GM19463 (cell line): Measurements from ENCODE around the gene KCNV2.

Experiments used
- ATAC-seq: cut with Tn5 transposase; IDR thresholded peaks from one replicate; pipeline ENCODE4 v1.9.1; 2021; ENCODE audit warnings: mild to moderate bottlenecking, moderate library complexity; ENCODE audit not compliant: unreplicated experiment

KCNV2 gene

DNA sequence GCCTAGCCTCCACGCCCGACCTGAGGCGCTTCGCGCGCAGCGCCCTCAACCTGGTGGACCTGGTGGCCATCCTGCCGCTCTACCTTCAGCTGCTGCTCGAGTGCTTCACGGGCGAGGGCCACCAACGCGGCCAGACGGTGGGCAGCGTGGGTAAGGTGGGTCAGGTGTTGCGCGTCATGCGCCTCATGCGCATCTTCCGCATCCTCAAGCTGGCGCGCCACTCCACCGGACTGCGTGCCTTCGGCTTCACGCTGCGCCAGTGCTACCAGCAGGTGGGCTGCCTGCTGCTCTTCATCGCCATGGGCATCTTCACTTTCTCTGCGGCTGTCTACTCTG lies 1.4 kb downstream of the KCNV2 start:
- no peak for ATAC-seq

- ATAC-seq: no peak
Measured at GRCh38 chr9:2720179-2720654, 2.9 kb downstream of the KCNV2 start.

DNA sequence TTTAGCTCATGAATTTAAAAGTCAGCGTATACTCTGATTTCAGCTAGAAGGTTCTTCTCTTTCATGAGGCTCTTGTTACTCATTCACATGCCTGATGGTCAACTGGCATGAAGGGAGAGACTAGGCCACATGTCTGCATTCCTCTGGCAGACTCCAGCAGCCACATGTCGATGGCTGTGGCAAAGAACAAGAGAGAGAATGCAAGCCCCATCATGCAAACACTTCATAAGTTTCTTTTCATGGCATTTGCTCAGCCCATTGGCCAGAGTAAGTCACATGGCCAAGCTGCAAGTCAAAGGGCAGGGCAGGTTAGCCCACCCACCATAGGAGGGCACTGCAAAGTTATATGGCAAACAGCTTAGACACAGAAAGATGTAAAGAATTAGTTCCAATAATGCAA lies 5.4 kb downstream of the KCNV2 start:
- no peak for ATAC-seq

- ATAC-seq: no peak
Measured at GRCh38 chr9:2723376-2724065, 6.2 kb downstream of the KCNV2 start.

DNA sequence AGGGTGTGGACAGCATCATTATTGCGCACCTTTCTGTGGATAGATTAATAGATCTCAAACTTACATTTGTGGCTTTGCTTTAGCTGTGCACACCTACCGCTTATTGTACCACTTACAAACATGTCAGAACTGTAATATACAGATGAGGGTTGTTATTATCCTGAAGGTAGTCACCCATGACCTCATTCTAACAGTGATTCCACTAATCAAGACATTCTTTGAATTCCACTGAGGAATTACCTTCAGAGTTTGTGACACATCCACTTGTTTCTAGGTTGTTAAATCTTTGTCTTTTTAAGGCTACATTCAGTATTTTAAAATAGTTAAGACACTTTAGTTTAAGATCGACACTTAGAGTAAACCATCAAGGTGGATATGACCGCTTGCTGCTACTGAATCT lies 7.8 kb downstream of the KCNV2 start:
- no peak for ATAC-seq

DNA sequence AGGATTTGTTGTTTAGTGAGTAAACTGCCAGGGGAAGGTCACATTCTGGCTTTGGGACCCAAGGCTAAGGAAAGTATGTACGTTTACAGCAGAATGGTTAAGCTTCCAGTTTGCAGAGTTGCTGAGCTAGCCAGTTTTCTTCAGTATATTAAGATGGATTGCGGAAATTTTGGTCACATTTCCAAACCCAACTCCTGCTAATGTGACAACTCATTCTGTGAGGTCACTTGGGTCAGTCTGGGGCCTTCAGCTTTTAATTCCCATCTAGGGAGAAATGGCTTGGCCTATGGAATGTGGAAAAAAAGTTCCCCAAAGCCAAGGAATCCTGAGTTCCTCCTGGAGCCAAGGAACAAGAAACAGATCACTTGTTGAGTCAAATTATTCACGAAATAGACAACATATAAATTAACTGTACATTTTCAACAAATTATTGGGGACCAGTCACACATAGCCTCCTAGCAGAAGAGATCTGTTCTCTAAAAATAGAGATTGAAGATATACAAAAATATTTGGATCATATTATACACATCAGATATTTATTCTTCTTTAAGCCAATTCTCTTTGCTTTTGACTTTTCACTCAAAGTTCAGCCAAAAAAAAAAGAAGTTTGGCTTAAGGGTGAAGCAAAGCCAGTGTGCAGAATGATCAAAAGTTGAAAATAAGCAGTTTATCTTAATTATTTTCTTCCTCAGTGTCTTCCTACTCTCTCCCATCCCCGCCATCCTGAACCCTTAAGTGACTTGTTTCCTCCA lies 8.8 kb downstream of the KCNV2 start:
- no peak for ATAC-seq

GRCh38 chr9:2726650-2727340 lies 9.5 kb downstream of the KCNV2 start:
- no peak for ATAC-seq

DNA sequence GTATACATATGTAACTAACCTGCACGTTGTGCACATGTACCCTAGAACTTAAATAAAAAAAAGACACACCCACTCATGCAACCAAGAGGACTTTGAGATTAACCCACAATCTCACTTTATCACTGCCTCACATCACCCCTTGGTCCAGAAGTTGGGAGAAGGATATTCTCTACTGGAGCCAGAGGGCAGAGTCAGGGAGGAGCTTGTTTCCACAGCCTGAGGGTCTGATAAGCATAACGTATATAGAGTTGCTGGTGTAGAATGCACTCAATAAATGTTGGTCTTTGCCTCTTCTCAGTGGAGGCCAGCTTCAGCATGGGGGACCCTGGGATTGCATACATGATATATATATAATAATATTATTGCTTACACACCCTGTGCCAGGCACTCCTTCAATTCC lies 10.1 kb downstream of the KCNV2 start:
- no peak for ATAC-seq

- peak; percentile 81 for ATAC-seq
Measured at GRCh38 chr9:2727966-2728613, 10.8 kb downstream of the KCNV2 start.

- no peak for ATAC-seq
Measured at GRCh38 chr9:2729003-2729402, 11.7 kb downstream of the KCNV2 start.

DNA sequence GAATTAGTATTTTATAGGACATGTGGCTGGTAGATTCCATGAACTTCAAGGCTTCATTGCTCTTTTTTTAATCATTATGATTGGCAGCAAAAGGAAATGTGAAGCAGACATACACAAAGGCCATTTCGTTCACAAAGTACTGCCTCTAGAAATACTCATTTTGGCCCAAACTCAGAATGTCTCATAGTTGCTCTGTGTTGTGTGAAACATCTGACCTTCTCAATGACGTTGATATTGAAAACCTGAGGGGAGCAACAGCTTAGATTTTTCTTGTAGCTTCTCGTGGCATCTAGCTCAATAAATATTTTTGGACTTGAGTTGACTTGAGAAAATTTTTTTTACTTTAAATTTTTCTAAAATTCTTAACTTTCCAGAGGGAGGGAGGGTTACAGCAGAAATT lies 12.4 kb downstream of the KCNV2 start:
- no peak for ATAC-seq

GRCh38 chr9:2730971-2731370 lies 13.7 kb downstream of the KCNV2 start:
- ATAC-seq: no peak

GRCh38 chr9:2732492-2732891 lies 15.2 kb downstream of the KCNV2 start:
- no peak for ATAC-seq

DNA sequence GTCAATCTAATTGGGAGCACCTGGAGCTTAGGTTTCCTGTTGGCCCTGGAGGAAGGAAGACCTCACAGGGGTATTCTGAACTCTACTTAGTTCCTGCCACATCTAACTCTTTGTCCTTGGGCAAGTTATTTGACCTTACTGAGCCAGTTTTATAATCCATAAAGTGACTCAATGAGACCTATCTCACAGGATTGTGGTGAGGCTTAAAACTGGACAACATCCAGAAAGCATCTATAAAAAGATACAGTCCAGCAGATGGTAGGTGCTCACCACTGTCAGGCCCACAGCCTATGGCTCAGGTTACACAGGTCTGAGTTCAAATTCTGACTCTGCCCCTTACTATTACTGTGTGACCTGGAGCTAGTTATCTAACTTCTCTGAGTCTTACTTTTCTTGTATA lies 23.3 kb downstream of the KCNV2 start:
- ATAC-seq: no peak

- no peak for ATAC-seq
Measured at GRCh38 chr9:2741441-2742158, 24.3 kb downstream of the KCNV2 start.

GRCh38 chr9:2742214-2742613 lies 24.9 kb downstream of the KCNV2 start:
- ATAC-seq: no peak

DNA sequence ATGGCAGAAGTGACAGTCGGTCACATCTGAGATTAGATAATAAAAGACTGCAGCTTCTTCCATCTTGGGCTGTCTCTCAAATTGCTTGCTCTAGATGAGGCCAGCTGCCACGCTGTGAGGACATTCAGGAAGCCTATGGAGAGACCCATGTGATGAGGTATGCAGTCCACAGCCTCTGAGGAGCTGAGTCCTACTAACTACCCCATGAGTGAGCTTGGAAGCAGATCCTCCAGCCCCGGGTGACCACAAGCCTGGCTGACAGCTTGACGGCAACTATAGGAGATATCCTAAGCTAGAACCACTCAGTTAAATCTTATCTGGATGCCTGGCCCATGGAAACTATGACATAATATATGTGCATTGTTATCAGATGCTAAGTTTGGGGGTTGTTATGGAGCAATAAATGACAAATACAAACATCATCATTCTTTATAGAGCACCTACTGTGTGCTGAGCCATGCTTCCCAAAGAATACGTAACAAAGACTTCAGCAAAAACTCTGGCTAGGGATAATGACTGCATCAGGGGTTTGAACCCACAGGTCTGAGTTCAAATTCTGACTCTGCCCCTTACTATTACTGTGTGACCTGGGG lies 26.7 kb downstream of the KCNV2 start:
- ATAC-seq: no peak

DNA sequence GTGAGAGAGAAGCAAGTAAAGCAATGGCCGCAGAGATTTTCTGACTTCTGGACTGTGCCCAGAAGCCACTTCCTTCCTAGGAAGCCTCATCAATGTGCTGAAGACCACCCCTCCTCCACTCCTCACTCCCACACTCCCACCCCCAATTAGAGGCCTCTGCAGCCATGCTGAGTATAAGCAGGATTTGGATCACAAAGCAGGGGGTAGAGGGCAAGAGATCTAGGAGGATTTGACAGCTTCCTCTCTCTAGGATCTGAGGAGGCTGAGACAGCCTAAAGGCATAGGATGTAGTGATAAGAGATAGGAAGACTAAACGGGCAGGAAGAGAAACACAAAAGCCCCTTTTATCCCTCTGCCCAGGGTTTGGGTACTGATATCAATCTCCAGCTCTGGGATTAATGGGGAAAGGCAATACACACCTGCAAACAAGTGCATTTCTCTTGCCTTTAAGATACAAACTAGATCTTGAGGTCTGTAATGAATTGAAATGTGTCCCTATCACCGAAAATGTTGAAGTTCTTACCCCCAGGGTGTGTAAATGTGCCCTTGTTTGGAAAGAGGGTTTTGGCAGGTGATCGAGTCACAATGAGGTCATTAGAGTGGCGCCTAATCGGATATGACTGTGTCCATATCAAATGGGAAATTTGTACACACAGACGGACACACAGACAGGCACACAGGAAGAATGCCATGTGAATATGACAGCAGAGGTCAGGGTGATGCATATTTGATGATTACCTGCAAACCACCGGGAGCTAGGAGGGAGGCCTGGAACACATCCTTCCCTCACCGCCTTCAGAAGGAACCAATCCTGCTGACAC lies 28.5 kb downstream of the KCNV2 start:
- ATAC-seq: no peak

DNA sequence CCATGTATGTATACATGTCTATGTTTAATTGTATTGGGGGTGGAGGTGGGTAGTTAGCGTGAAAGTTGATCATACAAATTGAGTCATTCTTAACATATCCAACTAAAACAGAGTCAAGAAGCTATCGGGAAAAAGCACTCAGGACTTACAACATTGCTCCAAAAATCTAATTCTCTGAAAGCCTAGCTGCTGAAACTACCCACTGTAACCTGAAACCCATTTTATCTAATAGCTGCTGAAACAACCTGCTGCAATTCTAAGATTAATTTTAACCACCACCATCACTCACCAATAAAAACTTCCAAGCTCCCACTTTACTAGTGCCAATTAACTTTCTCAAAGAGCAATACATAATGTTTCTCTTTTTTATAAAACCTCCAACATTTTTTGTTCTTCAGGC lies 32.2 kb downstream of the KCNV2 start:
- ATAC-seq: no peak

- no peak for ATAC-seq
Measured at GRCh38 chr9:2755285-2755684, 38.0 kb downstream of the KCNV2 start.
